Fibroblast of peridontal ligament (primary cell): ENCODE results near the gene DYNLT4.

Source experiments
- DNase-seq: peaks from one replicate; pipeline ENCODE4 v3.0.0-alpha.2; 2010; ENCODE audit errors: extremely low read depth

DYNLT4 gene

DNA sequence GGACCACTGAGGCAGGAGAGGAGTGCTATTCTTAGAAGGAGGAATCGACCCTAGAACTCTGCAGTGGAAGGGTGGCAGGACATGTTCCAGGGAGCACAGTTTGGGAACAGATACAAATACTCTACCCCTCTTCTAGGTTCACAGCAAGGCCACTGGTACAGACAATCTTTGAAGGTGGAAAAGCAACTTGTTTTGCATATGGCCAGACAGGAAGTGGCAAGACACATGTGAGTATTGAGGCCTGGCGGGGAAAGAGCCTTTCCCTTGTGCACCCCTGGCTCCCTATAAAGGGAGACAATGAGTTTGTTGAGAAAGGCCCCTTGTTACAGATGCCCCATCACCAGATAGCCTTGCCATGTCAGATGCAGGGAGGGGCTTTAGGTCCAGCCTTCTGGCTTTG is 49.7 kb downstream of the DYNLT4 start:
- DNase-seq: no peak
